NCI-H1092 treated with DMSO at 0.1 percent for 48 hours (cell line): ENCODE measurements around the gene SAMHD1.
A peak's percentile ranks its signal among the peaks of the same experiment; 100 is the strongest.

Source experiments
- DNase-seq: peaks from one replicate; lab custom pipeline; 2025; lab: John Stamatoyannopoulos, UW

The SAMHD1 gene

DNA sequence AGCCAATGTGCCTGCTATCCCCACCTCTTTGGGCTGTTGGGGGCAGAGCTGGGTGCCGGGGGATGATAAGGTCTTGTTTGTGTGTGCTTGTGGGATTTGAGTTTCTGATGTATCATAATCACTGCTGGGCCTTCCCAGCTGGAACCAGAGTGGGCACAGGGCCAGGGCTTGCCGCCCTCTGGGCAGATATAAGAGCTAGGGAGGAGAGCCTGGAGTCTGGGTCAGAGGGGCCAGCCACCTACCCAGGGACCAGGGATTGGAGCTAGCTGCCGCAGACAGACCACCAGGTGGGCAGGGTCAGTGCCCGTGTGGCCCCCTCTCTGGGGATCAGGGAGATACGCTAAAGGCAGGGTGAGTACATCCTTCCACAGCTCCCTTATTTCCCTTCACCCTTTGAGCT is 78.7 kb downstream of the SAMHD1 start:
- DNase-seq = no peak

DNA sequence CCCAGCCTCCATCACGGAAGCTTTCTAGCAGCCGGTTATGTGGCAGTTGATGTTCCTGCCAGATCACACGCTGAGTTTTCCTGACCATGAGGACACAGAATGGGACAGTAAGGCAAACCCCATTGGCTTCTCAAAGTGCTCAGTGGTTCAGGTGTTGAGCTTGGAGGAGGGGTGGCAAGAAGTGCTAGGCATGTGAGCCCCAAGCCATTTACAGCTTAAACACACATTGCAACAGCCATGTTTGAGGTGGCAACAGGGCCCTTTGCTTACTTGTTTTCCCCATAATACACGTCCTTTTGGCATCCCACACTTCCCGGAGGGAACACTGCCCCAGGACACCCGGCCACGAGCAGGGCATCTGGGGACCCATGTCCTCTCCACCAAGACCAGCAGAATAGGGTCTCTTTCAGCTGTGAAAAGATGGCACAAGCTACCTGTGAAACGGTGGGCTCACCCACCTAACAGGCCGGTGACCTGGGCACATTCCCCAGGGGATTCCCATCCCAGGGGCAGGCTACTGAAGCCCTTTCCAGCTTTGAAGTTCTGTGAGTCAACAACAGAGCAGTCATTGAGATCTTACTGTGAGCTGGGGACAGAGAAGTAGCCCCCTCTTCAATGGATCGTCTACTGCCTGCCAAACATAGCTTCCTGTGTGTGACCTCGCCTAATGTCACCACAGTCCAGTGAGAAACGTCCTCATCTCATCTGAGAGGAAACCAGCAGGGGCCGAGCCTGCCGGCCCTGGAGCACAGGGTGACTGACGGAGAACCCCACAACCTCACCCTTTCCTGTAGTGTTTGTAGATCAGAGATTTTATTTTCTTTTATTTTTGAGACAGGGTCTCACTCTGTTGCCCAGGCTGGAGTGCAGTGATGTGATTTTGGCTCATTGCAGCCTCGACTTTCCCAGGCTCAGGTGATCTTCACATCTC is 79.6 kb downstream of the SAMHD1 start:
- DNase-seq = no peak

DNA sequence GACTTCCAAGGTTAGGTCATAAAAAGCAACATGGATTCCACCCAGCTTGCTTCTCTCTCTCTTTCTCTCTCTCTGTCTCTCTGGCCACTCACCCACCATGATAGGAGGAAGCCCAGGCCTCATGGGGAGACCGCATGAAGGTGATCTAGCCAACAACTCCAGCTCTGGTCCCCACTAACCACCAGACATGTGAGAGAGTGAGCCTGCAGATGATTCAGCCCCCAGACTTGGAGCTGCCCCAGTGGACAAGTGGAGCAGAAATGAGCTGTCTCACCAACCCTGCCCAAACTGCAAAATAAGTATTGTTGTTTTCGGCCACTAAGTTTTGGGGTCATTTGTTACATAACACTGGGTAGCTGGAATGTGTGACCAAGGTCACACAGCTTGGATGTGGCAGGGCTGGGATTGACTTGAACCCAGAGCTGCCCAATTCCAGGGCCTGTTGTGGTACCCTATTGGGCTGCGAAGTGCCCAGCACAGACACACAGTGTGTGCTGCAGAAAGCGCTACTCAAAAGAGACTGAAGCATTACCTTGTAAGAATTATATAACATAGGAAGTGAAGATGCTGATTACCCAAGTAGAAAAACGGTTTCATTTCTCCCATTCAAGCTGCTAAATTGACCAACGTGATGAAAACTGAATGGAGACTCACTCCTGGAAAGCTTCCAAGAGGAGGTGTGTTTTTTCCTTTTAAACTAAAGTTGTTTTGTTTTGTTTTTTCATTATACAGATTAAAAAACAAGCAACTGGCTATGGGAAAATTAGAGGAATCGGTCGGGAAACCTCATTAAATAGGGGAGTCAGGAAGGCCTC is 84.6 kb downstream of the SAMHD1 start:
- DNase-seq = no peak

DNA sequence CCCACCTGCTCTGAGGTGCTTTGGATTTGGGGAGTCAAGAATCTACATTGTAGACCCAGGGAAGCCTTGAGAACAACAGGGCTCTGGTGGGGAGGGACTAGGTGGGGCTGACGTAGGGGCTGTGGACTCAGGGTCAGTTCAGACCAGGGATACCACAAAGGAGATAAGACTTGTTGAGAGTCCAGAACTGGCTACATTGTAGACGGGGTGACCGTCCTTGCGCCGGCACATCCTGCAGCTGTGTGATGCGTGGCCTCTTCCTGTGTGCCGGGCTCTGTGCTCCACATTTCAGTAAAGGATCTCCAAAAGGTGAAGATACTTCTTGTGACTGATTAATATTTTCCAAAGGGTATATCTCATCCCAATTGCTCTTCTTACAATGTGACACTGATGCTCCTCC is 85.3 kb downstream of the SAMHD1 start:
- no peak for DNase-seq

DNA sequence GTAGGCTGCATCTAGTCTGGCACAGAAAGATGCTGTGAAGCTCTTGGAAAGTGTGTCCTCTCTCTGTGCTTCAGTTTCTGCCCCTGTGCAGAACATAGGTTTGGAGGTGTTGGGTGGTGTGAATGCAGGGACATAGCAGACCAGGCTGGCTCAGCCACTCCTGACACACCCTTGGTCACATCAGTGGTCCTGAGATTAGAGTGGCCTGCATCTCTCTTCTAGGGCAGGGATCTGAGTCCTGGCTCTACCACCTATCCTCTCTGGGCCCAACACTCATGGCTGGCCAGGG is 85.7 kb downstream of the SAMHD1 start:
- DNase-seq = no peak

DNA sequence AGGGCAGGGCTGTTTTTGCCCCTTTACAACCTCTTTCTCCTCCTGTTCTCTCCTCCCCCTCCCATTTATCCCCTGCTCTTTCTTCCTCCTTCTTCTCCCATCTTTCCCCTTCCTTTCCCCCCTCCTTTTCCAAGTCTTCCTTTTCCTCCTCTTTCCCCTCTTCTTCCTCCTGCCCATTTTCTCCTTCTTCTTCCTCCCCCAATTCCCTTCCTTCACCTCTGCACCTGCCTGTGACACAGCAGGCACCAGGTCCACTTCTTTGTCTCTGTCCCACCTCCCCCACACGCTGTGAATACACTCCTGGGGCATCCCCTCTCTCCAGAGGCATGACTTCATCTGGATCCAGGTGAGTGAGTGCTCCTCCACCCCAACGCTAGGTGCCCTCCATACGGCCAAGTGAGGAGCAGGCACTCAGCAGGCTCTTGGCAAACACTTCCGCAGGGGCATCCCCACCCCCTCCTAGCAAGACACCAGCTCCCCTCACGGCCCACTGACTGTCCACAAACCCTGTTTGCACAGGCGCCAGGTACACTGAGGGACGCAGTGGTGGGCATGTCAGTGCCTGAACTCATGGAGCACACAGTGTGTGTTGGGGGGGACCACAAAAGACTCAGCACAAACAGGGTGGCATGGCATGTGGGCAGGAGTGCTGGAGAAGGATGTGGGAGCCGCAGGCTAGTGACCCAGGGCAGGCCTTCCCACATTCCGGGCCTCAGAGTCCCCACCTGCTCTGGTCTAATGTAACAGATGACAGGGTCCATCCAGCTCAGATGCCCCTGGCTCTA is 86.2 kb downstream of the SAMHD1 start:
- DNase-seq = no peak

DNA sequence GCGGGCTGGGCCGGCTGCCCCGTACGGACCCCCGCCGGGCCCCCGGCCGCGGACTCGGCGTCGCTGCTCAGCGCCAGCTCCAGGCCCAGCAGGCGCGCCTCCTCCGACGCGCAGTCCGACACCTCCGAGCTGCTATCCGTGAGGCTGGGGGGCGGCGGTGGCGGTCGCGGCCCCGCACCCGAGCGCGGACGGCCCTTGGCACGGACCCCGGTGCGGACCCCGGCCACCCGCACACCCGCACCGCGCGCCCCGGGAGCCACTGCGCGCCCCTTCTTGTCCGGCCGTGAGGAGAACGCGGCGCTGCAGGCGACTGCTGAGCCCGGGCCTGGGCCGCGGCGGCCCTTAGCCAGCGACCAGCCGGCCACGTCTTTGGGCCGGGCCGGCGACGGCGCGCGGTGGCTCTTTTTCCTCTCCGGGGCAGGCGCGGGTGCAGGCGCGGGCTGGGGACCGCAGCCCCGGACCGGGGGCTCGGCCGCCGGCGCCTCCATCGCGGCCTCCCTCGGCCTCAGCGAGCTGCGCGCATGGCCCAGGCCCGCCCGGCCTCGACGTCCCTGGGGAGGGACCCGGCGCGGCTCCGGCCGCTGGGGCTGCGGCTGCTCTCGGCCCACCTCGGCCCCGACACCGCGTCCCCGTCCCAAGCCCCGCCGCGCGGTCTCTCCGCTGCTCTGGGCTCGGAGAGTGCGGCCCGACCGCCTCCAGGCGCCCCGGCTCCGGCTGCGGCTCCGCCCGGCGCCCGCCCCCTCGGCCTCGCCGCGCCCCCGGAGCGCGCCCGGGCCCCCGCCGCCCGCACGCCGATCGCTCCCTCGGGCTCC is 88.4 kb downstream of the SAMHD1 start:
- DNase-seq = no peak

DNA sequence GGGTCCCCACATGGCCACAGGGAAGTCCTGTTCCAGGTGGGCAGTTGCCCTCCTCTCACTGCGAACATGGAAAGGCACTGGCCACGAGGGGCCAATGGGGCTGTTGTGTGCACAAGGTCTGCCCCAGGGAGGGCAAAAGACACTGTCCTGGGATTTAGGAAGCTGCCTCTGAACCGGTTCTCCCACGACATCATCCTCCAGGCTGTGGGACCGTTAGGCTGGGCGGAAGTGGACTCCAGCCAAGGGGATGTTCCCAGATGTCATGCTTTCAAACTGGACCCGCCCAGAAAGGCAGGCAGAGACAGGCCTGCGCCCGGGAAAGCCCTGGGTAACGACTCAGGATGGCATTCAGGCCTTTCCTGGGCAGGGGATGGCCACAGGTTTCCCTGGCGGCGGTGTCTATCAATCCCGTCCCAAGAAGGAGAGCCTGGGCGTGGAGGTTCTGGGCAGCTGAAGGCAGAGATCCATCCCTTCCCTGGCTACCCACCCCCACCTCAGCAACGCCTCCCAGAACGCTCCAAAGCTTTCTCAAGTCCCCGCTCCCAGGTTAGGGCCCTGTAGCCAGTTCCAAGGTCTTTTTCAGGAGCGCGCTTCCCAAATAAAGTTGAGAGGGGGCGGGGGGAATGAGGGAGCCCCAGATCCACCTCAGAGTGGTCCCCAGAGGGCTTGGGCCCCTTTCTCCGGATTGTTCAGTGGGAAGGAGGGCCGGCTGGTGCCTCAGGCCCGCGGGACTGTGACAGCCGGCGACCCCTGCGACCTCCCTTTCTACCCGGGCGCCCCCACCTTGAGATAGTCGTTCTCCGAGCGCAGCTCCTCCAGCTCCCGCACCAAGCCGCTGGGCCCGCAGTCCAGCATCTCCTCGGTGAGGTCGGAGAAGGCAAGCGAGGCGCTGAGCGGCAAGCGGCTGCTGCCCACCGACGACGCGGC is 89.4 kb downstream of the SAMHD1 start:
- peak; percentile 65 for DNase-seq

DNA sequence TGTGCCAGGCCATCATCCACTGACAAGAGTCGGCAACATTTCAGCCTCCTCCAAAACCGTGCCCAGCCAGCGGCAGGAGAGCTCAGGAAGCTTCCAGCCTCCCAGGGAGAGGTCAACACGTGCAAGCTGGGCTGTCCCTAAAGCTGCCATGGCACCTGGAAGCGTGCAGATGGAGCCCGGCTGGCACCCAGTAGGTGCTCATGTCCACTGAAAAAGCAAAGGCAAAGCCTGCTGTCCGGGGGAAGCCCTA is 90.0 kb downstream of the SAMHD1 start:
- DNase-seq = no peak

DNA sequence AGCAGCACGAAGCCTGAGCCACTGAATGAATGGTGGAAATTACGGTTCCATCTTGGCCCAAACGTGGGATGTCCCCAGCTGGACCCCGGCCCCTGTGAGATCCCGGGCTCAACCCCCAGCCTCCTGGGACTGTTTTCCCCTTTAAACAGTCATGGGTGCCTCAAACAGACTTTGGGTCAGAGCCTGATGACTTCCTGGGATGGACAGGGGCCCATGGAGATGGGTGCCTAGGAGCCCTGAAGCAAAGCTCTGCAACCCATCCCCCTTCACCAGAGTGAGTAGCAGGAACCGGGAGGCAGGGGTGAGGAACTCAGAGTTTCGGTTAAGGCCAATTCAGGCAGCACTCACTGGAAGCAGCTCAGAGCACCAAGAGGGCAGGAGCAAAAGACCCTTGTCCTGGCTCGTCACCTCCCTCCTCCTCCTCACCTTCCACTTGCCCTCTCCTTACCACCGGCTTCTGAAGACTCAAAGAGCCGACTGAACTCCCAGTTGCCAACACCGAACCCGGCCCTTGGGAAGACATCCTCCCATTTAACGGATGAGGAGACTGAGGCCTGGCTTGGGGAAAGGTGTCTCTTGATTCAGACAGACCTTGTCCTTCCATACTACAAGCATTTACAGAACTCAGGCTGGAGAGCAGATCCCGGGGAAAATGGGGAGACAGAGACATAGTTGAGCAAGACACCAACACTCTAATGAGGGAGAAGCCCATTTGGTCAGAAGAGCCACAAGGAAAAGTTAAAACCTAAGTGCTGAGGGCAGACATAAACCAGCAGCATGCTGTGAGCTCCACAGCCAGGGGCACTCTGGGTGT is 90.5 kb downstream of the SAMHD1 start:
- no peak for DNase-seq

DNA sequence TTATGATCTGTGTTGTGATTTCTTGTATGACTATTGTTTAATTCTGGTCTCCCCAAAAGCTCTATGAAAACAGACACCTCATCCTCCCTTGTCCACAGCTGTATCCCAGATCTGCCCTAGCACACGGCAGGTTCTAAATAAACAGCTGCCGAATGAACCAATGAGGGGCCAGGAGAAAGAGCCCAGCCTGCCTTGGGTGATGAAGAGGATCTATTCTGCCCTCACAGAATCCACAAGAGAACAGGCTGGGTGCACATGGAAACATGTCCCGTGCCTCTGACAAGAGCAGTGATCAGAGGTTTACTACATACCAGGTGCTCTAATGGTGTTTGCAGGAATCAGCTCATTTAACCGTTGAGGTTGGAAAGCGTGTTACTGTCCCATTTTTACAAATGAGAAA is 91.2 kb downstream of the SAMHD1 start:
- DNase-seq = no peak

DNA sequence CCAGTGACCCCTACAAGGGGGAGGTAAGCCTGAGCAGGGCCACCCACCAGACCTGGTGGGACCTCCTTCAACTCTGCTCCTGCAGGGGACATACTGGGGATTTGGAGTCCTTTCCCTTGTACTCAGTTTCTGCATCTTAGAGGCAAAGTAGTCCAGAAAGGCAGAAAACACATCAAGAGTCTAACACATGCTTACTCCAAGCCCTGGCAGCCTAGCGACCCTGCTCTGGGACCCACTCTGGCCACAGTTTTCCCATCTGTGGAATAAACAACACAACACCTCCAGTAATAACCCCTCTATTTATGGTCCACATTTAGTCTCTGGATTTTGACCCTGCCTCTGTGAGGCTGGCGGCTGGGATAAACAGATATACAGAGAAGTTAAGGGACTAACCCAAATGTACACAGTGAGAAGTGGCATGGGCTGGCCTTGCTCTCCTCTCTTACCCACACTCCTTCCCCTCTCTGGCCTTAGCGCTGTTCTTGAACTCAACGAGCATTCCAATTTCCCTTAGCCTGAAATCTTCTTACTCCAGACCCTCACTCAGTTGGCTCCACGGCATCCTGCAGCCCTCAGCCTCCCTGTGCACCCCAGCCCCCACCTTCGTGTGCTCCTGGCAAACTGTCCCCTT is 91.7 kb downstream of the SAMHD1 start:
- no peak for DNase-seq

DNA sequence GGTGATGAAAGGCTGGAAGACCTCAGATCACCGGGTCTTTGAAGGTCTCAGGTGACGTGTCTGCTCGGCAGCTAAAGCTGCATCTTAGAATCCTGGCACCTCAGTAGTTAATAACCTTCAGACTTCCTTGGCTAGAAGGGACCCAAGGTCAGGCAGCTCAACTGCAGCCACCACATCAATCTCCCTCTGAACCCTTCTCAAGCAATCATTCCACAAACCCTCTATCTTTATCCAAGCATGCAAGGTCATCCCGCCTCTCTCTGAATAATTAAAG is 92.3 kb downstream of the SAMHD1 start:
- no peak for DNase-seq

DNA sequence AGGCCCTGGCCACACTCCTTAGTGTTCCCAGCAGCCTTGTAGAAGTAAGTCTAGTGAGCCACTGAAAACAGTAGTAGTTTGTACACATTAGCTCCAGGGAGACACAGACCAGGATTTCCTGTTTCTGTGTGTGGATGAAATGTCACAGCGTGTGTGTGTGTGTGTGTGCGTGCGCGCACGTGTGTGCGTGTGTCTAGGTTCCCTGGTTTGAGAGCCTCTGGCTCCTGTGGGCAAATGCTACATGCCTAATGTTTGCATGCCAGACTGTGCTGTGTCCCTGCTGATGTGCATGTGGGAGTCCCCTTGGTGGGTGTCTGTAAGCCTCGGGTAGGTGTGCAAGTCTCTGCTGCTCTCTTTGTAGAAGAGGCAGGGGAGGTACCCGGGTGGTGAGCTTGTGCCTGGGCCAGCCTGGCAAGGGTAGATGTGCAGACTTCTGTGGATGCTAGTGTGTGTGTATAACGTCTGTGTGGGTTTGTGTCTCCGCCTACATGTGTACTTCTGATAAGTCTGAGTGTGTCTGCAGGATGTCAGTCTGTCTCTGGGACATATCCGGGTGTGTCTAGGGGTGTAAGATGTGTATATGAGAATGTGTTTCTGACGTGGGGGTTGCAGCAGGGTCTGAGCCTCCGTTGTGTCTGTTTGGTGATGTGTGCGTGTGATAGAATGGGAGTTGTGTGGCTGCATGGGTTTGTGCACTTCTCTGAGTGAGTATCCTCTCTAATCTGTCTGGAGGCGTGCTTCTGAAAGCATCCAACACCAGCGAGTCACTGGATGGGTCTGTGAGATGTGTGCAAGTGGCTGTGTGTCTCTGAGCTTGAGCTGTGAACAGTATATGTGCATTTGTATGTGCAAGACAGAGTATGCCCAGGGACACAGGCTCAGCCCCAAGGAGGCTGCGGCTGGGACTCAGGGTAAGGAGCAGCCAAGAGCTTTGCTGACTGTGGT is 94.5 kb downstream of the SAMHD1 start:
- DNase-seq = no peak

DNA sequence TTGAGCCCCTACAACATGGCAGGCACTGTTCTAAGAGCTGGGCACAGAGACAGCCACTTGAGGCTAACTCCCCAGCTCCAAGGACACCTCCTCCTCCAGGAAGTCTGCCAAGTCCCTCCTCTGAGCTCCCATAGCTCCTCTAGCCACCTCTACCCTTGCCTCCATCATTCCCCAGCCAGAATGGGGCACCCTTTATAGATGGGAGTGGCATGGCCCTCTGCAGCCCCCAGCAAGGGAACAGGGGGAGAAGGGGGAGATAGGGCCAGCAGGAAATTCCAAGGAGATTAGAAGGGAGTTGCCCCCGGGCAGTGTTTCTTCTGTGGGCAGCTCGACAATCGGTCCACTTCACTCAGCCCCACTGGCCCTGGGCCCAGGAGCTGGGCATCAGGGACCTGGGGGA is 95.3 kb downstream of the SAMHD1 start:
- DNase-seq = no peak

DNA sequence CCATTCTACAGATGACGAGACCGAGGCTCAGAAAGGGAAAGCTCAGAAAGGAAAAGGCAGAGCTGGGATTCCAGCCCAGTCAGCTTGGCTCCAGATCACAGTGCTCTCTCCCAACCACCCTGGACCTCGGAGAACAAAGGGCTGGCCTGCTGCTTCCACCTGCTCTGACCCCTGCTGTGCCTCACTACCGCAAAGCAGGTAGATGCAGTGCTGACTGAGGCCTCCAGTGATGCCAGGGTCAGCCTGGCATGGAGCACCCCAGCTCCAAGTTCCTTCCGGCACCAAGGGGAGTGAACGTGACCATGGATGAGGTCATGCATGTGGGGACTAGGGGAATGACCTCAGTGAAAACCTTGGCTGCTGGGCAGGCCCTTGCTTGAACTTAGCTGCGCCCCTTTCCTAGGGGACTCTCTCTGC is 96.3 kb downstream of the SAMHD1 start:
- DNase-seq = no peak

DNA sequence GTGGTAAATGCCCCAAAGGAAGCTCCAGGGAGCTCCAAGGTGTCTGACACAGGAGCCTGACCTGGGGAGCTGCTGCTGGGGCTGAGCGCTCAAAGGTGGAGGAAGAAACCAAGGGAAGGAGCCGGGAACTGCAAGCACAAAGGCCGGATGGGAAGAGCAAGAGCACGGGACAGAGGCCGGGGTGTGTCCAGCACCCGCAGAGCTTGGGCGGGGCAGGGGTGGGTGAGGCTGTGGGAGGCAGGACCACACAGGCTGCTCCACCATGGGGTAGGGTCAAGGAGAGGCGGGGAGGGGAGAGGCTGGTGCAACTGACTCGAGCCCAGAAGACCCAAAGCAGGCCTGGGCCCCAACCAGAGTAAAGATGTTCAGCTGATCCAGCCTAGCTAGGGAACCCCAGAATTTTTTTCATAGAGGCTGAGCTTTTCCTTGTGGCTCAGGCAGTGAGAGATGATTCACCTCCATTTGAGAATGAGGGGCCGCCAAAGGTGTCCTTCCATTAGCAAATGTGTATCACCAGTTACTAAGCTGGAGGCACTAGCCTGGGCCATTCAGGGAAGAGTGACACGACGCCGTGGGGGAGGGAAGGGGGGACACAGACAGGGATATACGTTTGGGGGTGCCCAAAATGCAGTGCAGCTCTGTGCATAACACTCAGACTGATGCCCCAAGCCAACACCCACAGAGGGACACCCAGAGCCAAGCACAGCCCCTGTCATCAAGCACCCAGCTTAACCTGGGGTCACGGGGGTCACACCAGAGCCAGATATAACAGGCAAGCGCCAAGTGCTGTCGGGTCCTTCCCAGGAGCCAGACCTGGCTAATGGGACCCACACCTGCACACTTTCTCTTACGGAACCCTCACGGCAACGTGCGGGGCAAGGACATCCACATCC is 96.9 kb downstream of the SAMHD1 start:
- DNase-seq = no peak

DNA sequence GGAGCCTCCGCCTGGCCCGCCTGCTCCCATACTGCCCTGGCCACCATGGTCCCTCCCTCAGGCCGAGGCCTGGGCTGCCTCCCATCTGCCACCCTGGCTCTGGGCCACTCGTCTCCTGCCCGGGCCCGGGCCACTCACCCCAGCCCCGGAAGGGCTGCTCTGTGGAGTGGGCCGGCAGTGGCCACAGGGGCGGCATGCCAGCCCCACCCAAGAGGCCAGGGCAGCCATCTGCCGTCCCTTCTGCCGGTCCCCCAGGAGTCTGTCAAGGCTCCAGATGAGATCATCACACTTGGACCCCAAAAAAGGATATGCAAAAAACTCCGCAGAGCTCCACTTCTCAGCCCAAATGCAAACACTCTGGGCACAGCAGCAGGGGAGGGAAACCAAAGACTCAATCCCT is 99.3 kb downstream of the SAMHD1 start:
- no peak for DNase-seq
